ENCODE results near the gene HOXB5.

Gene HOXB5

GRCh38 chr17:48624118-48624517 lies 30.5 kb upstream of the HOXB5 start:
- no peak for TF ChIP-seq CTCF (IDR thresholded peaks at IDR 0.05; ENCODE audit: low read length, missing control alignments)
- no peak overlapping the region for H3K4me3 ChIP-seq (replicated peaks; ENCODE audit: low read depth, low read length)
- no peak for DNase-seq (ENCODE audit: low read depth)

GRCh38 chr17:48623583-48623982 lies 30.0 kb upstream of the HOXB5 start:
- no peak for DNase-seq (ENCODE audit: low read depth)
- no peak for TF ChIP-seq CTCF (IDR thresholded peaks at IDR 0.05; ENCODE audit: low read length, missing control alignments)
- H3K4me3 ChIP-seq (replicated peaks; ENCODE audit: low read depth, low read length) = no peak overlapping the region

- no peak for TF ChIP-seq CTCF (IDR thresholded peaks at IDR 0.05; ENCODE audit: low read length, missing control alignments)
- no peak for DNase-seq (ENCODE audit: low read depth)
- no peak overlapping the region for H3K4me3 ChIP-seq (replicated peaks; ENCODE audit: low read depth, low read length)
These were observed 29.3 kb upstream of the HOXB5 start for GRCh38 chr17:48622857-48623256.

DNA sequence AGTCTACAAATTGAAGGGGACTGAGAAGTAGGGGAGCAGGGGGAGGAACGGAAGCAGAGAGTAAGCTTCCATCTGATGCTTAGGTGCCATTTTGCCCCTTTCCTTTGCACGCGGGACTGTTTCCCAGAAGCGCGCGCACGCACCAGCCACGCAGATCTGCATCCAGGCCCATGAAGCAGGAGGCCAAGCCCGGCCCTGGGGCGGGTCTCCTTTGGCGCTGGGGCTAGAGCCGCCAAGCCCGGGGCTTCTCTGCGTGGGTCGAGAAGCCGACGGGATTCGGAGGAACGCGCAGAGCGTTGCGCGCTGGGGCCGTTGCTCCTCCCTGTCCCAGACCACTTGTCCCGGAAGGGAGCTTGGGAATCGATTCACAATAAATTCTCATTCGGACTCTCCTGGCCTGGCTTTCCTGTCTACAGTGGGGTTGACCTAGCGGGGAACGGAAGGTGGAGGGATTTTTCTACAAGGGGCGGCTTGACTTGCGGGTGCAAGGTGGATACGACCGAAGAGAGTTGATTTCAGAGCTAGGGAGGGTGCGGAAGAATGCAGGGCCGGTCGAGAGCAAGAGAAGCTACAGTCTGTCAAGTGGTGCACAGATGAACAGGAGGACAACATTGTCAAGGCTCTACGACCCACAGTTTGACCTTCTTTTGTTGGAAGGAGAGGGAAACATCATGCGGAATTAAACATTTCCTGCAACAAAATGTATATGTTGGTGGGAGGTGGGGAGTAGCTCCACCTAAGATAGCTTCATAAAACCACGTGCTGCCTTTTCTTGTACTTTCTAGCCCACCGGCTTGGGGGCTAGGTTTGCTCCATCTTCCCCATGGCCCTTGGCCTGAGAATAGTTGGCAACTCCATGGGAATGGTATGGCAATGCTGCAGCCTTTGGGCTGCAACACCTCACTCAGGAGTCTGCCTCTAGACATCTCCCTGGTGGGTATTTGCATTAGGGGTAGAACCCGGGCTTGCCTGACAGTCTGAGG lies 28.1 kb upstream of the HOXB5 start:
- TF ChIP-seq CTCF (IDR thresholded peaks at IDR 0.05; ENCODE audit: low read length, missing control alignments) = no peak
- DNase-seq (ENCODE audit: low read depth) = no peak
- H3K4me3 ChIP-seq (replicated peaks; ENCODE audit: low read depth, low read length) = no peak overlapping the region

- no peak for TF ChIP-seq CTCF (IDR thresholded peaks at IDR 0.05; ENCODE audit: low read length, missing control alignments)
- DNase-seq (ENCODE audit: low read depth) = no peak
- H3K4me3 ChIP-seq (replicated peaks; ENCODE audit: low read depth, low read length) = no peak overlapping the region
These were observed 27.0 kb upstream of the HOXB5 start for GRCh38 chr17:48620461-48621139.

GRCh38 chr17:48619826-48620449 lies 26.4 kb upstream of the HOXB5 start:
- TF ChIP-seq CTCF (IDR thresholded peaks at IDR 0.05; ENCODE audit: low read length, missing control alignments) = no peak
- DNase-seq (ENCODE audit: low read depth) = no peak
- H3K4me3 ChIP-seq (replicated peaks; ENCODE audit: low read depth, low read length) = no peak overlapping the region
